SK-N-MC (cell line): Measurements from ENCODE around the gene ELMO1.

Experiments
- EZH2 ChIP-seq: fragments of 200-600 bp; sonication (generic); IDR thresholded peaks from one replicate; pipeline ENCODE4 v1.6.1; 2017; ENCODE audit warnings: antibody characterized with exemption
- FOXP2 ChIP-seq: optimal IDR thresholded peaks from 2 replicates; pipeline ENCODE3; 2011; ENCODE audit warnings: mild to moderate bottlenecking, moderate library complexity; ENCODE audit not compliant: insufficient read depth; ENCODE audit errors: extremely low read length, control extremely low read depth
- POLR2AphosphoS5 ChIP-seq: IDR thresholded peaks from 2 replicates; pipeline ENCODE4 v1.6.1; 2012; ENCODE audit warnings: mild to moderate bottlenecking, low read depth, low read length, borderline replicate concordance

DNA sequence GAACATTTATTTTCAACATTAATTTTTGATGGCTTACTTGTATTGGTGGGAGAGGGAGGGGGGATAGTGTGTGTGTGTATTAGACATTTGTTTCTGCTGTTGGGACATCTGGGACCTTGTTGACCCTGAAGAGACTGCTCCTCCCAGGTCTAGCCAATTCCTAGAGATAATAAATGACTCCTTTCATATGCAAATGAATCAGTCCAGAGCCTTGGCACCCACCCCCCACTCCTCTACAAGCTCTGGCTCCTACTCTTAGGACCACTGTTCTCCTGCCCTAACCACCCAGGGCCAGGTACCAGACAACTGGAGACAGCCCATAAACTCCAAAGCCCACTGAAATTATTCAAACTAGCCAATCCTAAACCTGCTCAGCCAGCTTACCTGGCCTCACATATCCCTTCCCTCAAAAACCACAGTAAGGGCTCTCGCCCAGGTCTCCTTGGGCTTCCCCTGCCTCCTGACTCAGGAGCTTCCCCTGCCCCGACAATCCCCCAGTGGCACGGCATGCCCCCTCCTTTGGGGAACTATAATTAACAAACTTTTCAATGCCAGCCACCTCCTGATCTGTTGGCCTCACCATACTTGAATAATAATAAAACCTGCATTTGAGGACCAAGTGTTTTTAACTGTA lies 233.3 kb downstream of the ELMO1 start:
- TF ChIP-seq EZH2: no peak
- TF ChIP-seq POLR2AphosphoS5: no peak
- no peak for TF ChIP-seq FOXP2
